NCI-H2029 (cell line): ENCODE results near the gene SP2.

Experiments used
- DNase-seq: peaks from one replicate; lab custom pipeline; 2025; lab: John Stamatoyannopoulos, UW

SP2 gene

GRCh38 chr17:47870056-47870455, 26.0 kb upstream of the SP2 start:
- no peak for DNase-seq

GRCh38 chr17:47871048-47871447, 25.0 kb upstream of the SP2 start:
- no peak for DNase-seq

- DNase-seq: no peak
Observed at GRCh38 chr17:47872019-47872650, 23.9 kb upstream of the SP2 start.

GRCh38 chr17:47872651-47873161, 23.3 kb upstream of the SP2 start:
- DNase-seq: no peak

- DNase-seq: no peak
Observed at GRCh38 chr17:47873200-47874090, 22.6 kb upstream of the SP2 start.

- no peak for DNase-seq
Observed at GRCh38 chr17:47875011-47875985, 20.7 kb upstream of the SP2 start.

- no peak for DNase-seq
Observed at GRCh38 chr17:47877368-47878034, 18.5 kb upstream of the SP2 start.

GRCh38 chr17:47878203-47879027, 17.6 kb upstream of the SP2 start:
- no peak for DNase-seq

GRCh38 chr17:47879028-47879585, 16.9 kb upstream of the SP2 start:
- no peak for DNase-seq

GRCh38 chr17:47879776-47880454, 16.1 kb upstream of the SP2 start:
- no peak for DNase-seq

- DNase-seq: no peak
Observed at GRCh38 chr17:47882247-47882646, 13.8 kb upstream of the SP2 start.

GRCh38 chr17:47882695-47883588, 13.1 kb upstream of the SP2 start:
- DNase-seq: no peak

GRCh38 chr17:47883589-47884426, 12.2 kb upstream of the SP2 start:
- no peak for DNase-seq

- no peak for DNase-seq
Observed at GRCh38 chr17:47884427-47884740, 11.7 kb upstream of the SP2 start.

- no peak for DNase-seq
Observed at GRCh38 chr17:47884905-47885730, 10.9 kb upstream of the SP2 start.

- DNase-seq: no peak
Observed at GRCh38 chr17:47888293-47888692, 7.7 kb upstream of the SP2 start.
